ENCODE results near the gene CHMP5. TPM values are rescaled to one million over a fixed set of nuclear protein-coding genes. Genes with fewer than 3 reads are reported as not detected.

CHMP5 gene
- 10 to 100 TPM; 55.1 to 78.2 (median 60.3) TPM for total RNA-seq

DNA sequence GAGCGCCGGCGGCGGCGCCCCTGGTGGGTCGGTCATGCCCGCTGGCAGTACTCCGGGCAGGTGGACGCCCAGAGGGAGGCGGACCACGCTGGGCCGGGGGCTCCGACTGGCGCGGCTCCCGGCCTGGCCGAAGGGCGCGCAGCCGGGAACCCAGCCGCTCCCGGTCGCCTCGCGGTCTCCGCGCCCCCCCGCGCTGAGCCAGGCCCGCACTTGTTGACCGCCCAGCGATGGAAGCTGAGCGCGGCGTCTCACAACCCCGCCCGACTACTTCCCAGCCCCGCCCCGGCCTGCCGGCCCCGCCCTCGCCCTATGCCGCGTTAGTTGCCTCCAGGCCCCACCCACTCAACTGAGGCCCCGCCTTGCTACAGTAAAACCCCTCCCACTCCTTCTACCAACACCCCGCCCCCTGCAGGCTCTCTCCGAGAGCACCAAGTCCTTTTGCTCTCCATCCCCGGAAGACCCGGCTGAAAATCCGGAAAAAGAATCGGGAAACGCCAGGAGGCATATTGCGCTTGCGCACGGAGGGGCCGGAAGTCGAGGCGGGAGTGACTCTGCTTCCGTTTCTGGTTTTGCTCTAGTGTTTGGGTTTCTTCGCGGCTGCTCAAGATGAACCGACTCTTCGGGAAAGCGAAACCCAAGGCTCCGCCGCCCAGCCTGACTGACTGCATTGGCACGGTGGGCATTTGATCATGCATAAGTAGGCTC lies at the start of gene CHMP5, which contains the start of gene BAG1:
TSS of gene CHMP5 (plus strand) at position 577 of the 705 bp plus-strand sequence. CDS start at position 607, 30 bp downstream.
TSS of gene BAG1 (minus strand) at position 236 of the 705 bp plus-strand sequence.
- peak; percentile 64 to 87 for TF ChIP-seq POLR2A (IDR thresholded peaks at IDR 0.05)
- TF ChIP-seq, protein P1, sequence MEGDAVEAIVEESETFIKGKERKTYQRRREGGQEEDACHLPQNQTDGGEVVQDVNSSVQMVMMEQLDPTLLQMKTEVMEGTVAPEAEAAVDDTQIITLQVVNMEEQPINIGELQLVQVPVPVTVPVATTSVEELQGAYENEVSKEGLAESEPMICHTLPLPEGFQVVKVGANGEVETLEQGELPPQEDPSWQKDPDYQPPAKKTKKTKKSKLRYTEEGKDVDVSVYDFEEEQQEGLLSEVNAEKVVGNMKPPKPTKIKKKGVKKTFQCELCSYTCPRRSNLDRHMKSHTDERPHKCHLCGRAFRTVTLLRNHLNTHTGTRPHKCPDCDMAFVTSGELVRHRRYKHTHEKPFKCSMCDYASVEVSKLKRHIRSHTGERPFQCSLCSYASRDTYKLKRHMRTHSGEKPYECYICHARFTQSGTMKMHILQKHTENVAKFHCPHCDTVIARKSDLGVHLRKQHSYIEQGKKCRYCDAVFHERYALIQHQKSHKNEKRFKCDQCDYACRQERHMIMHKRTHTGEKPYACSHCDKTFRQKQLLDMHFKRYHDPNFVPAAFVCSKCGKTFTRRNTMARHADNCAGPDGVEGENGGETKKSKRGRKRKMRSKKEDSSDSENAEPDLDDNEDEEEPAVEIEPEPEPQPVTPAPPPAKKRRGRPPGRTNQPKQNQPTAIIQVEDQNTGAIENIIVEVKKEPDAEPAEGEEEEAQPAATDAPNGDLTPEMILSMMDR (IDR thresholded peaks at IDR 0.05): peak in 2 of 6 experiments; percentile 2 to 22
- Histone ChIP-seq H3K36me3 (peaks cover 25 to 34% of the 10 kb centered on the region in 2 donors), H3K4me1 (peaks cover 14 to 20% of the 10 kb centered on the region in 2 donors), H3K27me3 (no peaks in the 10 kb centered on the region), H3K9me3 (no peaks in the 10 kb centered on the region), H3K27ac (peak within 1 kb of the TSS; percentile 63 to 89 (median 78)), H3K4me3 (replicated peaks in 1 of 3) (peak within 1 kb of the TSS; percentile 76 to 79 (median 77))
- intact Hi-C loops (cut with DNase I): no loop called here
- 0% methylated on average over 20 to 27 of the region's 67 CpGs for WGBS, 2 donors
- peak; percentile 100 for DNase-seq

DNA sequence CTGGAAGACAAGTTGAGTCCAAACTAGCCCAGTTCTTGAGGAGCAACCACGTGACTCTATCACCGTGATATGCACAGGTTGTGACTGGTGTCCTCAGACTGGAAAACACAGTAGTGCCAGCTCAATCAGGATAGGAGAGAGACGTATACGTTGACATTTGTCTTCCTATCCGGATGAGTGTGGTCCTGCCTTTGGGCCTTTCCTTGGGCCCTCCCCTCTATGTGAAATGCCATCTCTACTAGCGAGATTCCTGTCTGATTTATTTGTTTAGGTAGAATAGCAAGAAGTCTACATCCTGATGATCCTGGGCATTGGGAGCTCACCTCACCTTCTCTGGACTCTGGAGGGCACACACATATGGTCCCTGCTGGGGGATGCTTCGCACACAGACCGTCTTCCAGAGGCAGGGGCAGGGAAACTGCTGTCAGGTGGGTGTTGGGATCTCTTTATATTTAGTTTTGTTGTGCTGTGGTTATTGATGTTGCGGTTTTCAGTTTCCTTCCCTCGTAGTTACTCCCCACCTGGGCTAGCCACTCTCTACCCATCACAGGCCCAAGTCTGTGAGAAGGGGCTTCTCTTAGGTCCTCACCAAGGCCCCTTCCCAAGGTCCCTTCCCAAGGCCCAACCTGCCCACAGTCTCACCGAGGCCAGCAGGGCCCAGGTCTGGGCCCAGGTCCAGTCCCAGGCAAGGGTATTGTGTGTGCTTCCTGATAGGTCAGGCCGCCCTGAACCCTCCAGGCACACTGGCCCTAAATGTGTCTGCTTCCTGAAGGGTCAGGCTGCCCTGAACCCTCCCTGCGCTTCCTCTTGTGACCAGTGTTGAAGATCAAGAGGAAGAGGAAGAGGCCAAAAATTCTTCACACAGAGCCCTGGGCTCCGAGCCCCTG lies 43.9 kb upstream of the CHMP5 start:
- H3K27ac ChIP-seq: no peak overlapping the region

DNA sequence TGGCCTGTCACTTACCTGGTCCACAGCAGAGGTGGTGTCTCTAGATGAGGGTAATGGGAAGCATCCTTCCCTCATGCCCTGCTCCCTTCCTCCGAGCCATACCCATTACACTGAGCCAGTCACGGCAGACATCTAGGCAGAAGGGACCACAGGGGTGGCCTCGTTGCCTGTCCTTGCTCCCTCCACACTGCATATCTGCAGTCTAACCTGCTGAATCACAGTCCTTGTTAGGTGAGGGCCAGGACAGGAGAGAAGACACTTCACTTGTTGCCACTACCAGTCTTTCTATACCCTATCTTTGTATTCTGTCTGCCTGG lies 43.3 kb upstream of the CHMP5 start:
- intact Hi-C loops (cut with DNase I): no loop called here
- TF ChIP-seq, protein P1 (IDR thresholded peaks at IDR 0.05): no peak
- no peak for TF ChIP-seq POLR2A (IDR thresholded peaks at IDR 0.05)
- 93 to 95% methylated on average over 3 of the region's 3 CpGs for WGBS, 2 donors
- no peak overlapping the region for H3K27ac ChIP-seq
- no peaks in the 10 kb centered on the region for H3K9me3 ChIP-seq
- DNase-seq: no peak
- no peak overlapping the region for H3K4me3 ChIP-seq (replicated peaks in 1 of 3)
- H3K36me3 ChIP-seq: no peaks in the 10 kb centered on the region
- no peaks in the 10 kb centered on the region for H3K27me3 ChIP-seq
- H3K4me1 ChIP-seq: no peaks in the 10 kb centered on the region

More for the DNA sequence above, 43.9 kb upstream of the CHMP5 start:
- H3K4me3 ChIP-seq (replicated peaks in 1 of 3): no peak overlapping the region
- DNase-seq: peak in 1 of 2 donors; percentile 20
- no peaks in the 10 kb centered on the region for H3K36me3 ChIP-seq
- no peak for TF ChIP-seq POLR2A (IDR thresholded peaks at IDR 0.05)
- TF ChIP-seq, protein P1 (IDR thresholded peaks at IDR 0.05): no peak
- no peaks in the 10 kb centered on the region for H3K27me3 ChIP-seq
- no peaks in the 10 kb centered on the region for H3K4me1 ChIP-seq
- 86% methylated on average over 14 of the region's 14 CpGs for WGBS, 2 donors
- intact Hi-C loops (cut with DNase I): no loop called here
- H3K9me3 ChIP-seq: no peaks in the 10 kb centered on the region

DNA sequence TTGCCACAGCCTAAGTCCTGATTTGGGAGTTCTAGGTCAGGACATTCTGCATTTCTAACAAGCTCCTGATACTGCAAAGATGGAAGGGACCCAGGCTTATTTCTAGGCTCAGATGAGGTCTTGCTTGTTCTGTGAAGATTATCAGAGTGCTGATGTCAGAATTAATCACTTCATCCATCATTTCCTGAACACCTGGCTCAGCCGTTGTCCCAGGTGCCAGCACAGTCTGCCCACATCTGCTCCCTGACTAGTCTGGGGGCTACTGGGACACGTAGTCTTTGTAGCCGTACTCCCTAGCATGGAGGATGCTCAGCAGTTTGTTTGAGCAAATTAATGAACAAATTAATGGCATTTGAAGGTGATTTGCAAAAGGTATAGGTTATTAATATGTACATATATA lies 42.8 kb upstream of the CHMP5 start:
- no peak for DNase-seq
- no peaks in the 10 kb centered on the region for H3K4me1 ChIP-seq
- H3K36me3 ChIP-seq: no peaks in the 10 kb centered on the region
- H3K27ac ChIP-seq: no peak overlapping the region
- intact Hi-C loops (cut with DNase I): no loop called here
- no peaks in the 10 kb centered on the region for H3K9me3 ChIP-seq
- no peak for TF ChIP-seq POLR2A (IDR thresholded peaks at IDR 0.05)
- TF ChIP-seq, protein P1 (IDR thresholded peaks at IDR 0.05): no peak
- H3K4me3 ChIP-seq (replicated peaks in 1 of 3): no peak overlapping the region
- WGBS, 2 donors: 72 to 93% methylated on average over 3 of the region's 3 CpGs
- no peaks in the 10 kb centered on the region for H3K27me3 ChIP-seq

Data from thyroid gland (tissue), 4 donors.